ENCODE results near the gene SUCNR1.
"Not testable (repeated sequence)": the region's sequence is repeated elsewhere in the genome, so short reads cannot be mapped to it uniquely, and the experiment has no call there.

Gene SUCNR1

DNA sequence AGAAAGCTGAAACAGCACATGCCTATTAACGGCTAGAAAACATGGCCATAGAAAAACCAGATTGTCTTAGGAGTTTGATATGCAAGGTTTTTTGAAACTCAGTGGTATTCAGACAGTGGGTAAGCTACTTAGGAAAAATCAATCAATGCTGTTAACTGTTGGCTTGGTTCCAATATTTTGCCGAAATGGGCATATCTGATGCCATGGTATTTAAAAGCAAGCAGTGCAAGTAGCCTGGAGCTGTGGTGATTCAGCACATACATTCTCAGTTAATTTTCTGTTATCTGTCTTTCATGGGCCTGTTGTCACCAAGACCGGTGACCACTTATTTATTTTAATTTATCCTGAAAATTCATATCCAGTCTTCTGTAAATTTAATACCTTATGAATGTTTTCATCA is 17.3 kb upstream of the SUCNR1 start:
- no peaks in the 10 kb centered on the region for H3K36me3 ChIP-seq (ENCODE audit: insufficient read depth, low read depth, low read length)
- H3K4me3 ChIP-seq (ENCODE audit: low read length) = no peak overlapping the region
- no peak overlapping the region for H3K9ac ChIP-seq (ENCODE audit: low read depth, low read length)
- no peaks in the 10 kb centered on the region for H3K9me3 ChIP-seq (ENCODE audit: insufficient read depth, low read depth, low read length)
- no peak overlapping the region for H3K27ac ChIP-seq (ENCODE audit: low read length)
- no peaks in the 10 kb centered on the region for H3K27me3 ChIP-seq (ENCODE audit: insufficient read depth, low read length)
- no peaks in the 10 kb centered on the region for H3K4me1 ChIP-seq (ENCODE audit: insufficient read depth, low read length)

DNA sequence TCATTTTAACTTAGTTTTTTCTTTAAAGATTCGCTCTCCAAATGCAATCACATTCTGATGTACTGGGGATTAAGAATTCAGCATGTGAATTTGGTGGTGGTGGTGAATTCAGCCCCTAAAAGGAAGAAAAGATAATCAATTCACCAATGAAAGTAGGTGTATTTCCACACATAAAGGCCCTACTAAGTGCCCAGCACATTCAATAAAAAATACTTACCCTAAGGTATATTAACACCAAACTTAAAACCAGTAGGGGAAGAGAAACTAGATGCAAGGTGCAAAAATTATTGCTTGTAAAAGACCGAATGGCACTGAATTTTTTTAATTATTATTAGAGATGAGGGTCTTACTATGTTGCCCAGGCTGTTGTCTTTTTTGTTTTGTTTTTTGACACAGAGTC is 16.8 kb upstream of the SUCNR1 start:
- H3K4me1 ChIP-seq (ENCODE audit: insufficient read depth, low read length) = no peaks in the 10 kb centered on the region
- no peaks in the 10 kb centered on the region for H3K9me3 ChIP-seq (ENCODE audit: insufficient read depth, low read depth, low read length)

DNA sequence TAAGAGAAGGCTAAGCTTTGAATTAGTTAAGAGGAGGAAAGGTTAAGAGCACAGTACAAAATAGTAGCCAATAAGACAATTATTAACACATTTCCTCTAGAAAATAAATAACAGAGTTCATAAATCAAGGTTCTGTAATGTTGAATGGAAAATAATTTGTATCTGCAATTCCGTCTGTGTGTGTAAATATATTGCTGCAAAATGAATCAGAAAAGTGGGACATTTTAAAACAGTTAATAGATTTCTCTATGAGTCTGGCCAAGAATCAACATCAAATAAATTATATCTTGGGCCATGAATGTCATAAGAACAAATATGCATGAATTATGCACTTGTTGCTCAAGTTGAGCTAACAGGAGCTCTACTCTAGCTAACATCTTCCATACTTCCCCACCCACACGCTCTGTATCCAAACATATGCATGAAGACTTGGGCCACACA is 14.2 kb upstream of the SUCNR1 start:
- Histone ChIP-seq H3K4me1 (ENCODE audit: insufficient read depth, low read length) (no peaks in the 10 kb centered on the region), H3K4me3 (ENCODE audit: low read length) (no peak overlapping the region), H3K9ac (ENCODE audit: low read depth, low read length) (no peak overlapping the region), H3K27me3 (ENCODE audit: insufficient read depth, low read length) (no peaks in the 10 kb centered on the region), H3K9me3 (ENCODE audit: insufficient read depth, low read depth, low read length) (no peaks in the 10 kb centered on the region), H3K36me3 (ENCODE audit: insufficient read depth, low read depth, low read length) (no peaks in the 10 kb centered on the region), H3K27ac (ENCODE audit: low read length) (no peak overlapping the region)

More for the DNA sequence above, 16.8 kb upstream of the SUCNR1 start:
- Histone ChIP-seq H3K27me3 (ENCODE audit: insufficient read depth, low read length) (no peaks in the 10 kb centered on the region), H3K36me3 (ENCODE audit: insufficient read depth, low read depth, low read length) (no peaks in the 10 kb centered on the region), H3K9ac (ENCODE audit: low read depth, low read length) (no peak overlapping the region), H3K27ac (ENCODE audit: low read length) (no peak overlapping the region), H3K4me3 (ENCODE audit: low read length) (no peak overlapping the region)

DNA sequence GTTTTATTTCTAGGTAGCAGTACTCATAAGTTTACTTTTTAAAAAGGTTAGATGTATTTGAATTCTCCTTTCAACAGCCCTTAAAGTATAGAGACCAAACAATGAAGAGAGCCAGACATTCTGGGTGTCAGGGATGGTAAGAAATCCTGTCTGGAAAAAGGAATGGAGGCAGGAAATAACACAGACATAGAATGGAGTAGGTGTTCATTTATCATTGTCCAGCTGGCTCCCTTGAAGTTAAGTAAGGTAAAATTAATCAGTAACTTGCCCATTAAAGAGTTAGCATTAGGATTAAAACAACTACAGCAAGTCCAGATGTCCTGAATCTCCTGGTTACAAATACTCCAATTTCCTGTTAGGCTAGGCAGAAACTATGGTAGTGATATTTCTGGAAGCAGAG is 13.5 kb upstream of the SUCNR1 start:
- Histone ChIP-seq H3K4me1 (ENCODE audit: insufficient read depth, low read length) (no peaks in the 10 kb centered on the region), H3K9ac (ENCODE audit: low read depth, low read length) (no peak overlapping the region), H3K36me3 (ENCODE audit: insufficient read depth, low read depth, low read length) (no peaks in the 10 kb centered on the region), H3K27ac (ENCODE audit: low read length) (no peak overlapping the region), H3K9me3 (ENCODE audit: insufficient read depth, low read depth, low read length) (no peaks in the 10 kb centered on the region), H3K27me3 (ENCODE audit: insufficient read depth, low read length) (no peaks in the 10 kb centered on the region), H3K4me3 (ENCODE audit: low read length) (no peak overlapping the region)

DNA sequence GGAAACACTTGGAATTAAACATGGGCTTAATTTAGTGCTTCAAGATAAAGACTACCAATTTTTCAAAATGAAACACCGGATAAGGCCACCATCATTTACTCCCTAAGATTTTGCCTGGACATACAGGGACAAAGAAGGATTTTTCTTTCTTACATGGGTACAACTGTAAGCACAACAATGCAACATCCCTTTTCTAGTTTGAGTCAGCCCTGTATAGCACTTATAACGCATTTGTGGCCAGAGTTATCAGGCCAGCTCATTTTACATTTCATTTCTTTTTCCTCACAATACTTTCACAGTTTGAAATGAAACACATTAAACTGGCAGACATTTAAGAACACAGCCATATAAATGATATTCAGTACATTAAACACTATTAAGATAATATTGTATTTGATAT is 9.8 kb upstream of the SUCNR1 start:
- no peaks in the 10 kb centered on the region for H3K4me1 ChIP-seq (ENCODE audit: insufficient read depth, low read length)
- no peaks in the 10 kb centered on the region for H3K36me3 ChIP-seq (ENCODE audit: insufficient read depth, low read depth, low read length)
- no peak overlapping the region for H3K9ac ChIP-seq (ENCODE audit: low read depth, low read length)
- no peak overlapping the region for H3K4me3 ChIP-seq (ENCODE audit: low read length)
- H3K27me3 ChIP-seq (ENCODE audit: insufficient read depth, low read length) = no peaks in the 10 kb centered on the region
- H3K9me3 ChIP-seq (ENCODE audit: insufficient read depth, low read depth, low read length) = no peaks in the 10 kb centered on the region
- no peak overlapping the region for H3K27ac ChIP-seq (ENCODE audit: low read length)

DNA sequence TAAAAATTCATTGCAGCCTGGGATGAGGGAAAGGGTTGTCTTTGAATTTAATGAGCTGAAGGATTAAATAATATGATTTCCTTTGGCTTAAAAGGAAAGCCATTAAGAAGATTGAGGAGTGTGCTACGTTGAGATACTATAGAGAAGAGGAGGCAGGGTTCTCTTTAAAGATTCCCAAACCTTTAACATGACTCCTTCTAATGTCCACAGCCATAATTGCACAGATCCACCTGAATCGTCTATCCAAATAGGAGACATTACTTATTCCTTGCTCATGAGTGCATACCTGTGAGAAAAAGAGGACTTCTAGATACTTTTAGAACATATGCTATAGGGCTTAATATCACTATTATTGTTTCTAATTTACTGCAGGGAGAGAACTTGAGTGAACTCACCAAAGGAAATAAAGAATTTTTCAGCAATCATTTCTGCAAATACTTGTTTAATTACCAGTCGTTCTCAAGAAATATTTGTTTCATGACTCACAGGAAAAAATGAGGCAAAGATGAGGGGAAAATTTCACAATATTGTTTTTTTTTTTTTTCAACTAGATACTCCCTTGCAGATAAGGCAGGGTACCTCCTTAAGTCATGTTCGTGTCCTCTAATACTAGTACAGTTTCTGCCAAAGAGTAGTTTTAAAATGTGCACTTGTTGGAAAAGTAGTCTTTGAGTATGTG is 8.9 kb upstream of the SUCNR1 start:
- no peaks in the 10 kb centered on the region for H3K36me3 ChIP-seq (ENCODE audit: insufficient read depth, low read depth, low read length)
- no peaks in the 10 kb centered on the region for H3K27me3 ChIP-seq (ENCODE audit: insufficient read depth, low read length)
- H3K4me3 ChIP-seq (ENCODE audit: low read length) = no peak overlapping the region
- no peaks in the 10 kb centered on the region for H3K4me1 ChIP-seq (ENCODE audit: insufficient read depth, low read length)
- no peaks in the 10 kb centered on the region for H3K9me3 ChIP-seq (ENCODE audit: insufficient read depth, low read depth, low read length)
- no peak overlapping the region for H3K27ac ChIP-seq (ENCODE audit: low read length)
- H3K9ac ChIP-seq (ENCODE audit: low read depth, low read length) = no peak overlapping the region

DNA sequence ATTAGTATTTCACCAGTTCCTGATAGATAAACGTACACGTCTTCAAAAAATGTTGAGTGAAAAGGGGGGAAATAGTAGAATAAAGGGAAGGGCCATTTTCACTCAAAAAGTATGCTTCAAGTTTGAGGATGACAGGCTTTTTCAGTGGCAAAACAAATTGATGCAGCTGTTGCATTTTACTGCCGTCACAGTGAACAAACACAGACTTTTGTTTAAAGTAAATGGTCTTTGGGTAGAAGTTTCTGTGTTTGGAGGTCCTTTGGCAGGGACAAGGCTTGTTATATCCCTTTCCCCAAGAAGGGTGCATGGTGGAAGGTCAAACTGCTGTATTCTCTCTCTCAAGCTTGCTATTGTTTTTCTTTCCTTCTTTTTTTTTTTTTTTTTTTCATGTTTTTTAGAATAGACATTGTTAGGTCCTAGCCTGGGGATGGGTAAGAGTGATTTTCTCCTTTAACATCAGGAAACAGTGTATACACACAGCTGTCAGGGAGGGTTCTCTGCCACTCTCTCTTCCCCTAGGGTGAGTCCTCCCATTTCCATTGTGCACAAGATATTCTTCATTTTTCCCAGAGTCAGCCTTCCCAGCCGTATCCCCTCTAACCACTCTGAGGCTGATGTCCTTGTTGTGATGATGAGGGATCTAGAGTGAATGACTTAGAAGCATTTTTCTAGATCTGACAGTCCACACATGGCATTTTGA is 6.6 kb upstream of the SUCNR1 start:
- H3K36me3 ChIP-seq (ENCODE audit: insufficient read depth, low read depth, low read length) = no peaks in the 10 kb centered on the region
- no peak overlapping the region for H3K27ac ChIP-seq (ENCODE audit: low read length)
- H3K9ac ChIP-seq (ENCODE audit: low read depth, low read length) = no peak overlapping the region
- no peaks in the 10 kb centered on the region for H3K4me1 ChIP-seq (ENCODE audit: insufficient read depth, low read length)
- no peak overlapping the region for H3K4me3 ChIP-seq (ENCODE audit: low read length)
- no peaks in the 10 kb centered on the region for H3K27me3 ChIP-seq (ENCODE audit: insufficient read depth, low read length)
- H3K9me3 ChIP-seq (ENCODE audit: insufficient read depth, low read depth, low read length) = no peaks in the 10 kb centered on the region

DNA sequence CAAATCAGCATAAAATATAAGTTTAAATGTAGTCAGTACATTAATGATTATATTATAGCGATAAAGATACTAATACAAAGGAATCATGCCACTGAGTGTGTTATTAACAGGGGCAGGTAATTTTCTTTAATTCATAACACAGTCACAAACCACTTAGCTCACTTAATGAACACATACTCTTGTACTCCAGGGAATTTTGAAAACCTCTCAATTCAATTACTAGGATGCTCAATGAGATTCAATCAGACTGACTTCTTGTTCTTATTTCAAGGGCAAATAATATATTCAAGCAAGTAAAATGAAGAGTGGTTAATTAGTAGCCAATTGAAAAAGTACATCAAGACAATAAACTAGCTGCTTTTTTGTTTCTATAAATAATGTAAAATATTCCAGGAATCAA is 5.8 kb upstream of the SUCNR1 start:
- H3K27ac ChIP-seq (ENCODE audit: low read length) = no peak overlapping the region
- H3K36me3 ChIP-seq (ENCODE audit: insufficient read depth, low read depth, low read length) = no peaks in the 10 kb centered on the region
- H3K4me3 ChIP-seq (ENCODE audit: low read length) = no peak overlapping the region
- H3K27me3 ChIP-seq (ENCODE audit: insufficient read depth, low read length) = no peaks in the 10 kb centered on the region
- H3K4me1 ChIP-seq (ENCODE audit: insufficient read depth, low read length) = no peaks in the 10 kb centered on the region
- no peaks in the 10 kb centered on the region for H3K9me3 ChIP-seq (ENCODE audit: insufficient read depth, low read depth, low read length)
- no peak overlapping the region for H3K9ac ChIP-seq (ENCODE audit: low read depth, low read length)

DNA sequence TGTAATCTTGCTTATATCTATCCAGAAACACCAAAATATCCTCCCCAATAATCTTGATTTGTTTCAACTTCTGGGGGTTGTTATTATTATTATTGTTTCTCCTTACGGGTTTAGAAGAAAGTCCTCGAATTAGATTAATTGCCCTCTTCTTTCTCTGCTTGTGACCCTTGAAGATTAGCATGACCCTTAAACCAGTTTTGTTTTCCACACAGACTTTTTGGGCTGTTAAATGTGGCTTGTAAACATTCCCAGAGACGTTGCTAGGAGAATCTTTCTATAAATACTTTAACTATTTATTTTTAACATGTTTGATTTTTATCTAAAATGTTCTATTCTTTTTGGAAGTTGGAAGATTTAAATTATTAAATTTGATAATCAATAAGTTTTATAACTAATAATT is 4.3 kb upstream of the SUCNR1 start:
- no peaks in the 10 kb centered on the region for H3K4me1 ChIP-seq (ENCODE audit: insufficient read depth, low read length)
- H3K9me3 ChIP-seq (ENCODE audit: insufficient read depth, low read depth, low read length) = no peaks in the 10 kb centered on the region
- H3K36me3 ChIP-seq (ENCODE audit: insufficient read depth, low read depth, low read length) = no peaks in the 10 kb centered on the region
- no peak overlapping the region for H3K9ac ChIP-seq (ENCODE audit: low read depth, low read length)
- no peak overlapping the region for H3K4me3 ChIP-seq (ENCODE audit: low read length)
- no peaks in the 10 kb centered on the region for H3K27me3 ChIP-seq (ENCODE audit: insufficient read depth, low read length)
- no peak overlapping the region for H3K27ac ChIP-seq (ENCODE audit: low read length)

DNA sequence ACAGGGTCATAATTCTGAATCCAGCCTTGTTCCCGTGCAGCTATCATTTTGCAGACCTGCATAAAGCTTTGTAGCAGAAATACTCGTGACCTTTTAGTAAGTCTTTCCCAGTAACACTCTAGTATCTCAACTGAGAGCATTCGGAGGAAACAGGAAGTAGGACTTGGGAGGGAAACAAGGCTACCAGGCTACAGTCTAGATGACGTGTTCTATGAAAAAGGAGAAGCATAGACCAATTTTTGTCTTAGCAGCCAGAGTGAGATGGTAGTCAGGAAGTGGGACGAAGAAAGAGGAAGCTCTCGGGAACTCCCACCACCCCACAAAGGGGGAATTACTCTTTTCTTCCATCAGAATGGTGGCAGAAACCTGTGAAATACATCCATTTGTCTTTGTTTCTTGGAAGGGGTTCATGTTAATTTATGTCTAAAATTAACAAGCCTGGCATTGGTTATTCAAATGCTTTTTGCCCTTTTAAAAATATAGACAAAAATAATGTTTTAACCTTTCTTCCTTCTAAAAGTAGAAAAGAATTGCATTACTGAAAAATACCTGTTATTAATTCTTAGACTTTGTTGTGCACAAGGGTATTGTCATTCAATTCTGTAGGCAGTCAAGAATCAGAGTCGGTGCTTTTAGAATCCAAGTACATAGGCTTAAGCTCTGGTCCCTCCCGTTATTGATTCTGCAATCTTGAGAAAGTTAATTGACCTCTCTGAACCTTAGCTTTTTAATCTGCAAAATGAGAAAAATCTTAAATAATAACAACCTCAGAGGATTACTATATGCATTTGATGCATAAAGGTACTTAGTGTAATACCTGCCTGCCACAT is 1.6 kb upstream of the SUCNR1 start:
- Histone ChIP-seq H3K4me1 (ENCODE audit: insufficient read depth, low read length) (no peaks in the 10 kb centered on the region), H3K9ac (ENCODE audit: low read depth, low read length) (no peak overlapping the region), H3K4me3 (ENCODE audit: low read length) (no peak overlapping the region), H3K9me3 (ENCODE audit: insufficient read depth, low read depth, low read length) (no peaks in the 10 kb centered on the region), H3K27me3 (ENCODE audit: insufficient read depth, low read length) (no peaks in the 10 kb centered on the region), H3K36me3 (ENCODE audit: insufficient read depth, low read depth, low read length) (no peaks in the 10 kb centered on the region), H3K27ac (ENCODE audit: low read length) (no peak overlapping the region)

DNA sequence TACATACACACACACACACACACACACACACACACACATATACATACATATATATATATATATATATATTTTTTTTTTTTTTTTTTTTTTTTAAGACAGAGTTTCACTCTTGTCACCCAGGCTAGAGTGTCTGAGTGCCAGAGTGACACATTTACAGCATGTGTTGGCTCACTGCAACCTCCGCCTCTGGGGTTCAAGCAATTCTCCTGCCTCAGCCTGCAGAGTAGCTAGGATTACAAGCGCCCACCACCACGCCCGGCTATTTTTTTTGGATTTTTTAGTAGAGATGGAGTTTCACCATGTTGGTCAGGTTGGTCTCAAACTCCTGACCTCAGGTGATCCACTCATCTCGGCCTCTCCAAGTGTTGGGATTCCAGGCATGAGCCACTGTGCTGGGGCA is 636 bp downstream of the SUCNR1 start:
- not testable (repeated sequence) for H3K9me3 ChIP-seq (ENCODE audit: insufficient read depth, low read depth, low read length); H3K4me1 ChIP-seq (ENCODE audit: insufficient read depth, low read length); H3K36me3 ChIP-seq (ENCODE audit: insufficient read depth, low read depth, low read length); H3K27ac ChIP-seq (ENCODE audit: low read length); H3K9ac ChIP-seq (ENCODE audit: low read depth, low read length); H3K27me3 ChIP-seq (ENCODE audit: insufficient read depth, low read length); H3K4me3 ChIP-seq (ENCODE audit: low read length)

DNA sequence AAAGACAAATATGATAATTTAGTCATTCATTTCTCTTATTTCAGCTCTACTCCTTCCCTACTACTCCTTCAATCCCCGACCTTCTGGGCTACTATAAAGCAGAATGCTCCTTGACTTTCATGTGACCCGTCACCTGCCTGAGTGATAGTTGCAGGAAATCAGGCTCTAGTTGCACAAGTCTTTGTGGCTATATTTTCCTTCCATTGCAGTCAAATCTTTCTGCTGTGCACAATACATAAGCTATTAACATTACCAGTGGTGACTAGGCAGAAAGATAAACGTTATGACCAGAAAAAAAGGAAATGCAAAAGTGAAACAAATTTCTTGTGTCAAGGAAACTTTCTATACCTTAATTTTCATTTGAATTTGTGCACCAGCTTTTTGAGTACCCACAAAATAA is 2.3 kb downstream of the SUCNR1 start:
- no peak overlapping the region for H3K9ac ChIP-seq (ENCODE audit: low read depth, low read length)
- no peaks in the 10 kb centered on the region for H3K9me3 ChIP-seq (ENCODE audit: insufficient read depth, low read depth, low read length)
- no peak overlapping the region for H3K27ac ChIP-seq (ENCODE audit: low read length)
- H3K27me3 ChIP-seq (ENCODE audit: insufficient read depth, low read length) = no peaks in the 10 kb centered on the region
- no peaks in the 10 kb centered on the region for H3K36me3 ChIP-seq (ENCODE audit: insufficient read depth, low read depth, low read length)
- no peaks in the 10 kb centered on the region for H3K4me1 ChIP-seq (ENCODE audit: insufficient read depth, low read length)
- H3K4me3 ChIP-seq (ENCODE audit: low read length) = no peak overlapping the region

Data from iPS-20b (cell line).